Panc1 (cell line): Measurements from ENCODE around the gene GNMT.

Experiments
- CTCF ChIP-seq: fragments of 450-650 bp; IDR thresholded peaks from 2 replicates; pipeline ENCODE4 v1.5.1; 2017; ENCODE audit warnings: mild to moderate bottlenecking
- SIN3A ChIP-seq: IDR thresholded peaks from 2 replicates; pipeline ENCODE4 v1.6.1; 2012; ENCODE audit warnings: low read depth, mild to moderate bottlenecking, low read length, moderate library complexity, borderline replicate concordance; ENCODE audit not compliant: insufficient read depth
- TCF7L2 ChIP-seq: IDR thresholded peaks from 2 replicates; pipeline ENCODE4 v1.6.1; 2011; ENCODE audit warnings: mild to moderate bottlenecking, low read depth, low read length, inconsistent platforms

GRCh38 chr6:42958125-42958524 is 2.4 kb upstream of the GNMT start:
- no peak for TF ChIP-seq CTCF
- TF ChIP-seq TCF7L2, result no peak
- no peak for TF ChIP-seq SIN3A
